Mucosa of descending colon (tissue), 3 donors: Measurements from ENCODE around the gene SCRN2. TPM values are rescaled to one million over a fixed set of nuclear protein-coding genes. Genes with fewer than 3 reads are reported as not detected.

ENCODE experiments used
- ATAC-seq: fragments of 200-7000 bp; cut with Tn5 transposase; one replicate; pipeline ENCODE4 v1.9.1; 2020; ENCODE audit warnings: mild to moderate bottlenecking, moderate library complexity
- DNase-seq, 3 donors: peaks; one replicate each; pipeline ENCODE4 v3.0.0-alpha.2; 2020
- H3K36me3 ChIP-seq: fragments of 200-600 bp; one replicate; pipeline ENCODE4 v1.8.0; 2021; ENCODE audit warnings: low read depth, mild to moderate bottlenecking
- H3K4me1 ChIP-seq: fragments of 200-600 bp; one replicate; pipeline ENCODE4 v1.8.0; 2021; ENCODE audit warnings: low read depth, mild to moderate bottlenecking
- H3K4me3 ChIP-seq: fragments of 200-600 bp; one replicate; pipeline ENCODE4 v1.8.0; 2021; ENCODE audit warnings: mild to moderate bottlenecking
- H3K9me3 ChIP-seq: fragments of 200-600 bp; one replicate; pipeline ENCODE4 v1.8.0; 2021; ENCODE audit warnings: mild to moderate bottlenecking
- intact Hi-C, 2 donors: fragments of 100-400 bp; cut with DNase I in 1 of 2; cut with micrococcal nuclease in 1 of 2; formaldehyde crosslinking; loops; one replicate each; pipeline versions ENCODE4 v1.11.0 to v1.11.1; 2022; cut with DNase I, micrococcal nuclease
- total RNA-seq, 3 donors: library from RNA; stranded (reverse); fragmentation: NEBNext Ultra II Directional in 2 of 3; extraction: Animal tissue kit (Norgen Biotek cat#: 25700) in 2 of 3; gene quantifications; one replicate each; pipeline versions ENCODE4 v1.2.1 to v1.2.4, GENCODE V29; 2021 to 2023
- TF ChIP-seq, protein P1 (sequence below): fragments of 200-600 bp; IDR thresholded peaks from one replicate; pipeline ENCODE4 v1.8.0; 2022; ENCODE audit warnings: antibody characterized with exemption, mild to moderate bottlenecking
- donor health status: DM: no; HTN: no; CAD: no; lungs with moderate emphysema.
- donor health status: DM: no; HTN: no; CAD: no.
- donor health status: DM: no; HTN: yes; CAD: no.

SCRN2 gene
- total RNA-seq, 3 donors from 2014 or later = 38.4 to 45.1 (median 38.5) TPM

DNA sequence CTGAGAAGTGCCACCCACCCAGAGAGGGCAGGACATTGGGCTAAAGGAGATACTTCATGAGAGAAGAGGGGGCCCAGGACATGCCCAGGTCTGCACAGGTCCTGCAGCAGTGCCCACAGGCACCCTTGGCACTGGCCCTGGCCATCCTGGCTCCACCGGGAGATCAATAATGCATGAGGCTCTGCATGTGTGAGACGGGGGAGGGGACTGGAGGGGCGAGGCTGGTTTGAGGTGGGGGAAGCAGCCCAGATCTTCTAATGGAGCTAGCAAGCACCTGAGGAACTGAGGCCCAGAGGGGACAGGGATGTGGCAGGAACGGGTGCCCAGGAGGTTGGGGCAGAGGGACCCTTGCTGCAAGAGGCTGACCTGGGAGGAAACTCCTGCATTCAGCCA, 20.0 kb downstream of the SCRN2 start:
- intact Hi-C loops = no loop called here
- DNase-seq = peak in 1 of 3 donors; percentile 62
- Histone ChIP-seq H3K9me3 (no peaks in the 10 kb centered on the region), H3K4me1 (peaks cover 17% of the 10 kb centered on the region), H3K36me3 (no peaks in the 10 kb centered on the region), H3K4me3 (peak overlapping the region; percentile 33)
- ATAC-seq = peak; percentile 14
- TF ChIP-seq, protein P1, sequence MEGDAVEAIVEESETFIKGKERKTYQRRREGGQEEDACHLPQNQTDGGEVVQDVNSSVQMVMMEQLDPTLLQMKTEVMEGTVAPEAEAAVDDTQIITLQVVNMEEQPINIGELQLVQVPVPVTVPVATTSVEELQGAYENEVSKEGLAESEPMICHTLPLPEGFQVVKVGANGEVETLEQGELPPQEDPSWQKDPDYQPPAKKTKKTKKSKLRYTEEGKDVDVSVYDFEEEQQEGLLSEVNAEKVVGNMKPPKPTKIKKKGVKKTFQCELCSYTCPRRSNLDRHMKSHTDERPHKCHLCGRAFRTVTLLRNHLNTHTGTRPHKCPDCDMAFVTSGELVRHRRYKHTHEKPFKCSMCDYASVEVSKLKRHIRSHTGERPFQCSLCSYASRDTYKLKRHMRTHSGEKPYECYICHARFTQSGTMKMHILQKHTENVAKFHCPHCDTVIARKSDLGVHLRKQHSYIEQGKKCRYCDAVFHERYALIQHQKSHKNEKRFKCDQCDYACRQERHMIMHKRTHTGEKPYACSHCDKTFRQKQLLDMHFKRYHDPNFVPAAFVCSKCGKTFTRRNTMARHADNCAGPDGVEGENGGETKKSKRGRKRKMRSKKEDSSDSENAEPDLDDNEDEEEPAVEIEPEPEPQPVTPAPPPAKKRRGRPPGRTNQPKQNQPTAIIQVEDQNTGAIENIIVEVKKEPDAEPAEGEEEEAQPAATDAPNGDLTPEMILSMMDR = no peak

DNA sequence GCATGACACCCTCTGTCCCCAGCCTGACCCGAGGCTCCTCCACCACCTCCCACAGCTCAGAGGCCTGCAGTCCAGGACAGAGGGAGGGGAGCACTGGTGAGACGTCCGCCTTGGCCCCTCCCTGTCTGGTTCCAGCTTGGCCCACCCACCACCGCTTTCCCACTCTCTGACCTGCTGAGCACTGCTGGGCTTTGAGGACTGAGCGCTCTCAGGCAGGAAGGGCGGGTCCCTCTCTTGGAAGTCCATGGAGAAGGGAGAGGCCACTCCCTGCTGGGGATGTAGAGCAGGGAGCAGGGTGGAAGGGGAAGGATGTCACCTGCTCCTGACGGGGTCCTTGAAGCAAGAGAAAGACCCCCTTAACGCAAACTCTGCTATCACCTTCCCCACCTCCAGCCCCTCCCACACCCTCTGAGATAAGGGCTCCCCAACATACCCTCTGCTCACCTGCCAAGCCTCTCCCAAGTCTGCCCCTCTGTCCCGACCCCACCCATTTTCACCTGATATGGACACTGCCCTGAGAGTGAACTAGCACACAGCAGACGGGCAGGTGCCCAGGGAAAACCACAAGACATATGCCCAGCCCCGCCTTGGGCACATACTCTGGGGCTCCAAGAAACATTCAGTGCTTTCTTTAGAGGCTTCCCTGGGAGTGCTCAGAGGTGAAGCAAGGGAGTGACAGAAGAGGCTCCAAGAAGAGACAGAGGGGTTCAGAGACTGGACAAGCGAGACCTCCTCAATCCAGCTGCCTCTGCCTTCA, 20.9 kb downstream of the SCRN2 start:
- peaks cover 8% of the 10 kb centered on the region for H3K36me3 ChIP-seq
- H3K9me3 ChIP-seq = no peaks in the 10 kb centered on the region
- H3K4me1 ChIP-seq = peaks cover 17% of the 10 kb centered on the region
- TF ChIP-seq, protein P1 = no peak
- DNase-seq (peak; percentile 79 to 83 (median 80)), ATAC-seq (peak; percentile 83)
- intact Hi-C loops = no loop called here
- no peak overlapping the region for H3K4me3 ChIP-seq

DNA sequence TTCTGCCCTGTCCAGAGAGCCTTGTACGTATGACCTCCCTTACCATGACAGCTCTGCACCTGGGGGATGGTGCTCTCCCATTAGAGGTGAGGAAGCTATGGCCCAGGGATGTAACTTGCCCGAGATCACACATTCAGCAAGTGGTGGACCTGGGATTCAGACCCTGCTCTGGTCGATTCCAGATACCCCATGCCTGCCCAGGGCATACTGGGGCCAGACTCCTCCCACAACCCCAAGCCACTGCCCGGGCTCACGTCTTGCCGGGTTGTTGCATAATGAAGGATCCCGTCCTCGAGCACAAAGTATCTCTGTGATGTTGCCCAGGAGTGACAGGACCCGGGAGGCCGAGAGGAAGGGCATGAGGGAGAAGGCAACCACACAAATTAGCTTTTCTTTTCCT, 21.6 kb downstream of the SCRN2 start:
- H3K36me3 ChIP-seq = peaks cover 10% of the 10 kb centered on the region
- ATAC-seq (no peak), DNase-seq (peak in 1 of 3 donors; percentile 30)

DNA sequence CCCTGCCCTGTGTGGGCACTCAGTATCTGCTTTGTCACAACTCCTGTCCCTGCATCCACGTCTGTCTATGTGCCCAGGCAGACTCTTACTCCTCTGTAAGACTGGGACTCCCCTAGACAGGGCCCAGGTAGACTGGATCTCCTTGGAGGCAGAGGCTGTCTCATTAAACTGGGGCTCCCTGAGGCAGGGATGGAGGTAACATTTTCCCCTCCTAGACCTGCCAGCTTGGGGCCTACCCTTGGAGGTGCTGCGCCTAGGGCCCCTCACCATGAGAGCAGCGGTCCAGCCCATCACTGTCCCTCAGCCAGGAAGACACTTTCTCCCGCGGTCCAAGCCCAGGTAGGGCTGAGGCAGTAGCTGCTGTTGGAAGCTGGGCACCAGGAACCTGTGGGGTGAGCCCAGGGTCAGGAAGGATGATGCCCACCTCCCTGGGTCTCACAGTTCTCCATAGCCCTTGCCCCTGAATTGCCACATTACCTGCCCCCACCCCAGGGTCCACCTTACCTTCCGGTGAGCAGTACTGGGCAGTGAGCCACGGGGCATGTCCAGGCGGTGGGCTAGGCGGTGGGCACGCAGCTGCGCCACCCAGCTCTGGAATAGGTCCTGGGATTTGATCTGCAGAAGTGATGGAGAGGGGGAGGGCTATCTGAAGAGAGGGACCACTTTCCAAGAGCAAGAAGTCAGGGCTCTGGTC, 22.9 kb downstream of the SCRN2 start:
- Histone ChIP-seq H3K4me1 (peaks cover 24% of the 10 kb centered on the region), H3K4me3 (no peak overlapping the region), H3K9me3 (no peaks in the 10 kb centered on the region), H3K36me3 (peaks cover 10% of the 10 kb centered on the region)
- no peak for ATAC-seq
- TF ChIP-seq, protein P1 = no peak
- intact Hi-C loops = no loop called here
- no peak for DNase-seq

More for the DNA sequence above, 21.6 kb downstream of the SCRN2 start:
- TF ChIP-seq, protein P1 = no peak
- peaks cover 18% of the 10 kb centered on the region for H3K4me1 ChIP-seq
- no peak overlapping the region for H3K4me3 ChIP-seq
- intact Hi-C loops = no loop called here
- H3K9me3 ChIP-seq = no peaks in the 10 kb centered on the region

DNA sequence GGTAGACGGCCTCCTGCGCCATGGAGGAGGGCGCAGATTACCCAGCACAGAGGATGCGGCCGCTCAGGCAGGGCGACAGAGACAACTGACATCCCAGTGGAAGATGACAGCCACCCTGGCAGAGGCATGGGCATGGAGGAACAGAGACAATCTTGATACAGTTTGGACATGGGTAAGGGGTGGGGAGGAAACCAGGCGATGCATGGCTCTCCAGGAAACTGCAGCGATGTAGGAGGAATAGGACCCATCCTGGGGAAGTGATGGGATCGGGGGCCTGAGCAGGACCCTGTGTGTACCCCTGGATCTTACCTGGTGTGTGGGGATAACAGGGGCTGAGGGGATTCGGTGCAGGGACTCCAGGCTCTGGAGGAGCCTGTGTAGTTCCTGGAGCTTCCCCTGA, 24.1 kb downstream of the SCRN2 start:
- H3K4me1 ChIP-seq = peaks cover 22% of the 10 kb centered on the region
- no peak overlapping the region for H3K4me3 ChIP-seq
- ATAC-seq (no peak), DNase-seq (no peak)
- H3K9me3 ChIP-seq = no peaks in the 10 kb centered on the region
- intact Hi-C loops = no loop called here
- TF ChIP-seq, protein P1 = no peak
- H3K36me3 ChIP-seq = peaks cover 10% of the 10 kb centered on the region
